Endothelial cell of umbilical vein (primary cell): ENCODE results near the gene SCGN. TPM values are rescaled to one million over a fixed set of nuclear protein-coding genes. Genes with fewer than 3 reads are reported as not detected.

Experiments
- BruUV-seq: library from RNA; stranded (reverse); fragments of 400-500 nt; replicated peaks from 2 replicates; lab custom pipeline; 2021; lab: Mats Ljungman, UMichigan
- CTCF ChIA-PET: fragments of 300-600, 350-600 bp; sonication (Branson Sonifier 250); formaldehyde crosslinking; loops from one replicate; lab custom pipeline; 2021; ENCODE audit warnings: antibody characterized with exemption, inconsistent platforms; lab: Charles Lee
- POLR2A ChIA-PET: fragments of 300-600, 350-600 bp; sonication (Branson Sonifier 250); formaldehyde crosslinking; loops from one replicate; lab custom pipeline; 2021; ENCODE audit warnings: antibody characterized with exemption, inconsistent platforms; lab: Charles Lee
- DNase-seq: peaks from one replicate; pipeline ENCODE4 v3.0.0-alpha.2; 2011; ENCODE audit warnings: low read depth, low spot score
- FAIRE-seq: peaks from 2 replicates; lab custom pipeline; 2011; peaks lifted over from hg19 to GRCh38; lab: Jason Lieb, UNC
- H2AFZ ChIP-seq: 2 replicates; pipeline ENCODE4 v1.6.0; 2012; ENCODE audit warnings: low read depth, low read length, control low read depth, inconsistent platforms
- H3K27ac ChIP-seq: 2 replicates; pipeline ENCODE4 v1.5.1; 2011; ENCODE audit warnings: low read depth, mild to moderate bottlenecking, control low read depth, low read length, moderate library complexity; ENCODE audit not compliant: insufficient read depth
- H3K27me3 ChIP-seq, 2 experiments: 2 replicates each; pipeline versions ENCODE4 v1.6.0 to v1.6.1; 2011; ENCODE audit warnings: low read length in 2 of 2, mixed read lengths in 1 of 2; ENCODE audit not compliant: control insufficient read depth in 2 of 2, insufficient read depth in 2 of 2
- H3K36me3 ChIP-seq, 2 experiments: 2 replicates in 1 of 2; 3 replicates in 1 of 2; pipeline ENCODE4 v1.5.1; 2011; ENCODE audit warnings: low read length in 2 of 2, mild to moderate bottlenecking in 1 of 2, moderate library complexity in 1 of 2; ENCODE audit not compliant: control insufficient read depth in 2 of 2, insufficient read depth in 2 of 2; ENCODE audit errors: extremely low read depth in 1 of 2
- H3K4me1 ChIP-seq: 3 replicates; pipeline ENCODE4 v1.5.1; 2011; ENCODE audit warnings: mild to moderate bottlenecking, low read length; ENCODE audit not compliant: control insufficient read depth, insufficient read depth; ENCODE audit errors: extremely low read depth
- H3K4me2 ChIP-seq: 2 replicates; pipeline ENCODE4 v1.6.1; 2011; ENCODE audit warnings: low read length, control low read depth, mixed read lengths; ENCODE audit not compliant: insufficient read depth
- H3K4me3 ChIP-seq, 3 experiments: fragments of 200-600 bp in 1 of 3; sonication (generic), shearing (Covaris generic) in 1 of 3; replicated peaks in 1 of 3; 2 replicates each; pipeline ENCODE4 v1.5.1; 2011 to 2016; ENCODE audit warnings: control low read depth in 3 of 3, low read length in 3 of 3, mild to moderate bottlenecking in 2 of 3, inconsistent platforms in 1 of 3, low read depth in 1 of 3, moderate library complexity in 1 of 3; ENCODE audit not compliant: insufficient read depth in 1 of 3
- H3K79me2 ChIP-seq: 2 replicates; pipeline ENCODE4 v1.6.0; 2012; ENCODE audit warnings: low read length, inconsistent platforms; ENCODE audit not compliant: control insufficient read depth, insufficient read depth
- H3K9ac ChIP-seq: replicated peaks from 2 replicates; pipeline ENCODE3; 2011; ENCODE audit warnings: low read length, control low read depth; ENCODE audit not compliant: insufficient read depth; ENCODE audit errors: extremely low read depth
- H3K9me1 ChIP-seq: replicated peaks from 3 replicates; pipeline ENCODE4 v1.6.0; 2011; ENCODE audit warnings: mild to moderate bottlenecking, low read length; ENCODE audit not compliant: control insufficient read depth, insufficient read depth; ENCODE audit errors: extremely low read depth
- H3K9me3 ChIP-seq: replicated peaks from 2 replicates; pipeline ENCODE4 v1.5.1; 2012; ENCODE audit warnings: low read length, inconsistent platforms; ENCODE audit not compliant: control insufficient read depth, insufficient read depth
- H4K20me1 ChIP-seq: replicated peaks from 2 replicates; pipeline ENCODE3; 2011; ENCODE audit warnings: mild to moderate bottlenecking, low read length; ENCODE audit not compliant: control insufficient read depth, insufficient read depth; ENCODE audit errors: extremely low read depth
- MYC ChIP-seq: IDR thresholded peaks from one replicate; pipeline ENCODE4 v1.6.1; 2011; ENCODE audit warnings: mild to moderate bottlenecking, low read depth, low read length
- POLR2AphosphoS5 ChIP-seq: IDR thresholded peaks from 2 replicates; pipeline ENCODE4 v1.6.1; 2012; ENCODE audit warnings: low read depth, mild to moderate bottlenecking, control low read depth, low read length, moderate library complexity; ENCODE audit not compliant: insufficient read depth
- dilution Hi-C: fragments of 300-500 bp; cut with MboI; formaldehyde crosslinking; loops from one replicate; pipeline ENCODE4 v1.15.0; 2019; ENCODE audit warnings: low sequenced_read_pairs; ENCODE audit not compliant: extremely low pct_ligation_motif_present
- intact Hi-C: fragments of 100-400 bp; cut with micrococcal nuclease; formaldehyde crosslinking; loops from one replicate; pipeline ENCODE4 v1.10.0; 2022
- polyA plus RNA-seq, 4 experiments: library from polyadenylated mRNA; depleted of rRNA in 3 of 4; stranded (reverse) in 3 of 4; unstranded in 1 of 4; fragments of >200 nt; gene quantifications; 2 replicates each; pipeline versions ENCODE4 v1.2.1 to v1.2.3, GENCODE V29; 2011 to 2012; ENCODE audit warnings: missing spikeins in 1 of 4
- total RNA-seq: library from RNA; stranded (reverse); gene quantifications from 2 replicates; pipeline ENCODE4 v1.2.3, GENCODE V29; 2021

The SCGN gene
- total and polyA plus RNA-seq, 2 donors (not counting 3 experiments of a cell fraction or from before 2014, with no cell fraction given): not detected

DNA sequence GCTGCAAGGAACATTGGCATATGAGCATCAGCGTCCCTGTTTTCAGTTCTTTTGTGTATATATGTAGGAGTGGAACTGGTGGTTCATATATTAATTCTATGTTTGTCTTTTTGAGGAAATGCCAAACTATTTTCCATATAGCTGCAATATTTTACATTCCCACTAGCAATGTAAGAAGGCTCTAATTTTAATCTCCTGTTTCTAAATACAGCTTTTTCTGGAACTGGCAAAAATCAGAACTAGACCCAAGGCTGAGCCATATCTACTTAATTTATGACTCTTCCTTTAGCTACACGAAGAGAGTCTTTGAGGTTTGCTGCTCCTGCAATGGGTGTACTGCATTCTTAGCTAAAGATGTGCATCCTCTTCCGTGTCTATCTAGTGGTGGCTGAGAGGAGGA, 52.0 kb downstream of the SCGN start:
- H3K27ac ChIP-seq: no peak overlapping the region
- no TSS peak for BruUV-seq
- no peaks in the 10 kb centered on the region for H3K36me3 ChIP-seq
- FAIRE-seq (no peak), DNase-seq (no peak)
- intact Hi-C loops: no loop called here
- H3K4me1 ChIP-seq: no peaks in the 10 kb centered on the region
- ChIA-PET POLR2A (no interaction called here), CTCF (interaction anchor here (0.8 to 4.1 kb wide), 4 partner anchors 11 to 33 kb away, joined by 4 to 22 read pairs (median 14); no protein-coding TSS in a partner anchor)
- H3K4me3 ChIP-seq: no peak overlapping the region
- no peaks in the 10 kb centered on the region for H3K9me1 ChIP-seq
- TF ChIP-seq POLR2AphosphoS5: no peak
- no peaks in the 10 kb centered on the region for H3K9me3 ChIP-seq
- no peak overlapping the region for H3K9ac ChIP-seq
- H3K4me2 ChIP-seq: no peak overlapping the region
- no peak overlapping the region for H2AFZ ChIP-seq
- H3K27me3 ChIP-seq: peaks cover 0 to 4% of the 10 kb centered on the region in 2 experiments
- H3K79me2 ChIP-seq: no peaks in the 10 kb centered on the region
- no peaks in the 10 kb centered on the region for H4K20me1 ChIP-seq
- dilution Hi-C loops: no loop called here

DNA sequence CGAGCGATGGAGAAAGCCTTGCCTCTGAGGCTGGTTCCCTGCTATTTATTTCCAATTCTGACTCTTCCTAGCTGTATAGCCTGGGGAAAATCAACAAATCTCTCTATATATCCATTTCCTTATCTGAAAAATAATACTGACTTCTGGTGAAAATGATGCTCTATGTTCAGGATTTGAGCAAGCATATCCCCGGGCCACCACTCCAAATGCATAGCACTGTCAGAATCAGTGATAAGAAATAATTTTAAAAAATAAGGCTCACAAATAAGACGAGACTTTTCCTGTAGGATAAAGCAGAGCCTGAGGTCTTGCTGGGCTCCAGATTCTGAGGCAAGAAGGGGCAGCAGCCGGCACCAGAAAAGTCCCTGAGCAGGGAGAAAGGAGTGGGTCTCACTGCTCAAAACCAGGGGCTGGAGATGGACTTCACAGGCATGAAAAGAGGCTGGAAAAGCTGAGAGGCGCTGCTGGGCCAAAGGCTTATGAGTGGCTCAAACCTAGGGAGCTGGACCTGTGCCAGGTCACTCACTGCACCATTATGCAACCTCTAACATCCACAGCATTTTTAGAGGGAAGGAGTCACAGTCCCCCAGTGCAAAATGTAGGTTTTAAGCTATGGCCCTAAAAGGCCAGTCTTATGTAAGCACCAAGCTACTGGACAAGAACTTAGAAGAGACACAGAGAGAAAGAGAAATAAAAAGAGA, 54.4 kb downstream of the SCGN start:
- FAIRE-seq (no peak), DNase-seq (no peak)
- Histone ChIP-seq H3K9ac (no peak overlapping the region), H3K79me2 (no peaks in the 10 kb centered on the region), H3K4me2 (no peak overlapping the region), H3K9me3 (no peaks in the 10 kb centered on the region), H3K36me3 (no peaks in the 10 kb centered on the region), H3K9me1 (no peaks in the 10 kb centered on the region), H3K4me1 (no peaks in the 10 kb centered on the region), H3K27ac (no peak overlapping the region), H3K27me3 (peaks cover 0 to 4% of the 10 kb centered on the region in 2 experiments), H4K20me1 (no peaks in the 10 kb centered on the region), H2AFZ (no peak overlapping the region), H3K4me3 (no peak overlapping the region)
- no peak for TF ChIP-seq MYC
- no peak for TF ChIP-seq POLR2AphosphoS5
- ChIA-PET CTCF (interaction anchor here (2.0 to 4.3 kb wide), 2 partner anchors 10 to 13 kb away, joined by 5 to 39 read pairs; no protein-coding TSS in a partner anchor), POLR2A (no interaction called here)
- no TSS peak for BruUV-seq
- dilution Hi-C loops: no loop called here
- intact Hi-C loops: no loop called here
